GDM1 (cell line): ENCODE data around the gene BBS9.
"Not testable (repeated sequence)": the region's sequence is repeated elsewhere in the genome, so short reads cannot be mapped to it uniquely, and the experiment has no call there.

ENCODE experiments used
- DNase-seq: peaks from one replicate; lab custom pipeline; 2025; lab: John Stamatoyannopoulos, UW

BBS9 gene

GRCh38 chr7:33278095-33278494, 148.7 kb downstream of the BBS9 start:
- no peak for DNase-seq

GRCh38 chr7:33286501-33286900, 157.1 kb downstream of the BBS9 start:
- DNase-seq, result no peak

- DNase-seq, result no peak
Observed at GRCh38 chr7:33287738-33288137, 158.4 kb downstream of the BBS9 start.

- DNase-seq, result no peak
Observed at GRCh38 chr7:33298848-33299247, 169.5 kb downstream of the BBS9 start.

- DNase-seq, result no peak
Observed at GRCh38 chr7:33299425-33299824, 170.1 kb downstream of the BBS9 start.

GRCh38 chr7:33300131-33300530, 170.8 kb downstream of the BBS9 start:
- no peak for DNase-seq

- DNase-seq, result no peak
Observed at GRCh38 chr7:33300742-33301141, 171.4 kb downstream of the BBS9 start.

- DNase-seq, result not testable (repeated sequence)
Observed at GRCh38 chr7:33303978-33304557, 174.7 kb downstream of the BBS9 start.

- no peak for DNase-seq
Observed at GRCh38 chr7:33307205-33307604, 177.8 kb downstream of the BBS9 start.

- DNase-seq, result no peak
Observed at GRCh38 chr7:33310546-33310945, 181.2 kb downstream of the BBS9 start.

GRCh38 chr7:33325754-33326484, 196.6 kb downstream of the BBS9 start:
- no peak for DNase-seq

- DNase-seq, result no peak
Observed at GRCh38 chr7:33326485-33326848, 197.1 kb downstream of the BBS9 start.

- DNase-seq, result no peak
Observed at GRCh38 chr7:33327427-33327826, 198.1 kb downstream of the BBS9 start.

GRCh38 chr7:33334349-33334748, 205.0 kb downstream of the BBS9 start:
- no peak for DNase-seq

GRCh38 chr7:33336820-33337219, 207.5 kb downstream of the BBS9 start:
- DNase-seq, result no peak

- no peak for DNase-seq
Observed at GRCh38 chr7:33339074-33339790, 209.9 kb downstream of the BBS9 start.

GRCh38 chr7:33346055-33346454, 216.7 kb downstream of the BBS9 start:
- DNase-seq, result no peak

- DNase-seq, result no peak
Observed at GRCh38 chr7:33350577-33350976, 221.2 kb downstream of the BBS9 start.

GRCh38 chr7:33351709-33352108, 222.3 kb downstream of the BBS9 start:
- DNase-seq, result no peak

GRCh38 chr7:33354201-33354600, 224.8 kb downstream of the BBS9 start:
- DNase-seq, result no peak

- no peak for DNase-seq
Observed at GRCh38 chr7:33355386-33355785, 226.0 kb downstream of the BBS9 start.

- no peak for DNase-seq
Observed at GRCh38 chr7:33356336-33356735, 227.0 kb downstream of the BBS9 start.

GRCh38 chr7:33357846-33358245, 228.5 kb downstream of the BBS9 start:
- DNase-seq, result no peak
